NCI-H2029 (cell line): ENCODE results near the gene ATP6V1F.

ENCODE experiments used
- DNase-seq: peaks from one replicate; lab custom pipeline; 2025; lab: John Stamatoyannopoulos, UW

Gene ATP6V1F

DNA sequence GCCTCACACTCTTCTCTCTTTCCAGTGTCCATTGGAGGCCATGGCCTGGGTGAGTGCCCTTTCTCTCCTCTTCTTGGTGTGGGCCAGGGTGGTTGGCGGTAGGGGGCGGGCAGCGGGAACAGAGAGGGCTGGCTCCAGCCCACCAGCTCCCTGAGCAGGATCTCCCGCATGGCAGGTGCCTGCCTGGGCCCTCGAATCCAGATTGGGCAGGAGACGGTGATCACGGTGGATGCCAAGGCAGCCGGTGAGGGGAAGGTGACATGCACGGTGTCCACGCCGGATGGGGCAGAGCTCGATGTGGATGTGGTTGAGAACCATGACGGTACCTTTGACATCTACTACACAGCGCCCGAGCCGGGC is 13.5 kb upstream of the ATP6V1F start:
- no peak for DNase-seq

DNA sequence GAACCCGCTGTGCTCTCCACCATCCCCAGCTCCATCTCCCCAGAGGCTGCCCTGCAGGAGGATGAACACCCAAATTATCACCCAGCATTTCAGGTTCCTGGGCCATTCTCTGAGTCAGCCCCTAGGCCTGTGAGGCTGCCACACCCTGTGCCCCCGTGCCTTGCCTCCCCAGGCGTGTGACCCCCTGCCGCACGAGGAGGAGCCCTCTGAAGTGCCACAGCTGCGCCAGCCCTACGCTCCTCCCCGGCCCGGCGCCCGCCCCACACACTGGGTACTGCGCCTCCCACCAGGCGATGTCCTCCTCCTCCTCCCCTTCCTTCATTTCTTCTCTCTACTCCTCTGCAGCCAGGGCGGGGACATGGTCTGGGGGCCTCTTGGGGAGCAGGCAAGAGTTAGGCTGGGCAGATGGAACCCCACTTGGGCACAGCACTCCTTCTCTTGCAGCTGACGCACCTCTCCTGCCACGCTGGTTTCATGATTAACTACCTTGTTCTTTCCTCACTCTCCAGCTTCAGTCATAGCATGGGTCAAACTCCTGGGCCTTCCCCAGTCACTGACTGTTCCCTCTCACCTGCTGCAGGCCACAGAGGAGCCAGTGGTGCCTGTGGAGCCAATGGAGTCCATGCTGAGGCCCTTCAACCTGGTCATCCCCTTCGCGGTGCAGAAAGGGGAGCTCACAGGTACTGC is 12.7 kb upstream of the ATP6V1F start:
- no peak for DNase-seq

DNA sequence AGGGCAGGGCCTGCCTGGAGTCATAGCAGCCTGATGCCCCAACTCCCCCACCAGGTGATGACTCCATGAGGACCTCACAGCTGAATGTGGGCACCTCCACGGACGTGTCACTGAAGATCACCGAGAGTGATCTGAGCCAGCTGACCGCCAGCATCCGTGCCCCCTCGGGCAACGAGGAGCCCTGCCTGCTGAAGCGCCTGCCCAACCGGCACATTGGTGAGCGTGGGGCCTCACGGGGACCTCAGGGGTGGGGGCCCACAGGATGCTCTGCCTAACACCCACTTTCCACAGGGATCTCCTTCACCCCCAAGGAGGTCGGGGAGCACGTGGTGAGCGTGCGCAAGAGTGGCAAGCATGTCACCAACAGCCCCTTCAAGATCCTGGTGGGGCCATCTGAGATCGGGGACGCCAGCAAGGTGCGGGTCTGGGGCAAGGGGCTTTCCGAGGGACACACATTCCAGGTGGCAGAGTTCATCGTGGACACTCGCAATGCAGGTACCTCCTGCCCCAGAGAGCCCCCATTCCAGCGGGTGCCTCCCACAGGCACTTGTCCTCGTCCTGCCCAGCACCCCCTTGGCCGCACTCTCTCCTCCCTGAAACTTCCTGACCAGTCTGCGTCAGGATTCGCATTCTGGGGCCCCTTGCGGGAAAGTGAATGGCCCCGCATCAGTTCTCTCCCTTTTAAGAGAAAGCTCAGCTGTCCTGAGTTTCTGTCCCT is 10.0 kb upstream of the ATP6V1F start:
- DNase-seq: no peak

DNA sequence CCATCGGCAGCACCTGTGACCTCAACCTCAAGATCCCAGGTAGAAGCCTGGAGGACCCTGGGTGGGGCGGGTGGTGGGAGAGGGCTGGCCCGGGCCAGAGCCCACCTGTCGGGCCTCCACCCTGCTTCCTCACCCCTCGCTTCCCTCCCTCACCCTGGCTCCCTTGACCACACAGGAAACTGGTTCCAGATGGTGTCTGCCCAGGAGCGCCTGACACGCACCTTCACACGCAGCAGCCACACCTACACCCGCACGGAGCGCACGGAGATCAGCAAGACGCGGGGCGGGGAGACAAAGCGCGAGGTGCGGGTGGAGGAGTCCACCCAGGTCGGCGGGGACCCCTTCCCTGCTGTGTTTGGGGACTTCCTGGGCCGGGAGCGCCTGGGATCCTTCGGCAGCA is 8.9 kb upstream of the ATP6V1F start:
- no peak for DNase-seq

DNA sequence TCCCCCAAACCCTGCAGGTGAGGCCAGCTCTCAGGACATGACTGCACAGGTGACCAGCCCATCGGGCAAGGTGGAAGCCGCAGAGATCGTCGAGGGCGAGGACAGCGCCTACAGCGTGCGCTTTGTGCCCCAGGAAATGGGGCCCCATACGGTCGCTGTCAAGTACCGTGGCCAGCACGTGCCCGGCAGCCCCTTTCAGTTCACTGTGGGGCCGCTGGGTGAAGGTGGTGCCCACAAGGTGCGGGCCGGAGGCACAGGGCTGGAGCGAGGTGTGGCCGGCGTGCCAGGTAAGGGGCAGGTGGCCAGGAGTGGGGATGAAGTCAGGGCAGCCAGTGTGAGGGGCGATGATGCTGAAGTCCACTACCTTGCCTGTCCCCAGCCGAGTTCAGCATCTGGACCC is 8.3 kb upstream of the ATP6V1F start:
- no peak for DNase-seq

DNA sequence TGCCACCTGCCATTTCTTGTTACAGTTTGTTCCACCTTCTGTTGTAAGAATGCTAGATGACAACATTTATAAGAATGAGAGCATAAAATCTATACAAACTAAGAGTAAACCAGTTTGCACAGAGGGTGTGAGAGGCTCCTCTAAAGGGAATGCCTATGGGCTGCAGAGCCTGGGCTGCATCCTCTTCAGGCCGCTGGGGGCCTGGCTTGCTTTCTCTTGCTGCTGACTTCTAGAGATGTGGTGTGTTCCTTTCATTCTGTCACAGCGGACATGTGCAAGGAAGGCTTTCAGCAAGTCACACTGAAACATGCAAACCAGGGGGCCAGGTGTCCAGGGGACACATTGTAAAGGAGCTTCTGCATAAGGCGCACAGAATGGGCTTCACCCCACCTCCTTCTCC is 7.1 kb upstream of the ATP6V1F start:
- DNase-seq: no peak

DNA sequence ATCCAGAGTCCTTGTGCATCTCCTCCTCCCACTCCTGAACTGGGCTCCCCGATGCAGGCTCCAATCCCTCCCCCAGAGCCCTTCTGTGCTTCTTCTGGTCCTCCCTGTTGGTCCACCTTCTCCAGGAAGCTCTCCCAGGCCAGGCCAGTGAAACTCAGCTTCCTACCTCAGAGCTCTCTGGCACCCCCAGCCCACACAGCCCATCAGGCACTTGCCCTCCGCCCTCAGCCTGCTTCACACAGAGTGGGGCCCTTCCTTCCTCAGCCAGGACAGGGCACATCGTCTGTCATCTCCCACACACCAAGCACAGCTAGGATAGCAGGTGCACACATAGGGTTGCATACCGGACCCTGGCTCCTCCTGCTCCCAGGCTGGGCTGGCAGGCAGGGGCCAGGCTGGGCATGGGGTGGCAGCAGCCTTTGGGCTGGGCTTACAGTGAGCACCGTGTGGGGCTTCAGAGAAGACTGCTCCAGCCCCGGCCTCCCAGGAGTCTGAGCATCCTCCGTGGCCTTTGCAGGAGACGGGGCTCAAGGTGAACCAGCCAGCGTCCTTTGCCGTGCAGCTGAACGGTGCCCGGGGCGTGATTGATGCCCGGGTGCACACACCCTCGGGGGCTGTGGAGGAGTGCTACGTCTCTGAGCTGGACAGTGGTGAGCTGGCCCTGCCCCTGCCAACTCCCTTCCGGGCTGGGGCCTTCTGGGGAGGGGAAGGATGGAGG is 6.5 kb upstream of the ATP6V1F start:
- DNase-seq: no peak

DNA sequence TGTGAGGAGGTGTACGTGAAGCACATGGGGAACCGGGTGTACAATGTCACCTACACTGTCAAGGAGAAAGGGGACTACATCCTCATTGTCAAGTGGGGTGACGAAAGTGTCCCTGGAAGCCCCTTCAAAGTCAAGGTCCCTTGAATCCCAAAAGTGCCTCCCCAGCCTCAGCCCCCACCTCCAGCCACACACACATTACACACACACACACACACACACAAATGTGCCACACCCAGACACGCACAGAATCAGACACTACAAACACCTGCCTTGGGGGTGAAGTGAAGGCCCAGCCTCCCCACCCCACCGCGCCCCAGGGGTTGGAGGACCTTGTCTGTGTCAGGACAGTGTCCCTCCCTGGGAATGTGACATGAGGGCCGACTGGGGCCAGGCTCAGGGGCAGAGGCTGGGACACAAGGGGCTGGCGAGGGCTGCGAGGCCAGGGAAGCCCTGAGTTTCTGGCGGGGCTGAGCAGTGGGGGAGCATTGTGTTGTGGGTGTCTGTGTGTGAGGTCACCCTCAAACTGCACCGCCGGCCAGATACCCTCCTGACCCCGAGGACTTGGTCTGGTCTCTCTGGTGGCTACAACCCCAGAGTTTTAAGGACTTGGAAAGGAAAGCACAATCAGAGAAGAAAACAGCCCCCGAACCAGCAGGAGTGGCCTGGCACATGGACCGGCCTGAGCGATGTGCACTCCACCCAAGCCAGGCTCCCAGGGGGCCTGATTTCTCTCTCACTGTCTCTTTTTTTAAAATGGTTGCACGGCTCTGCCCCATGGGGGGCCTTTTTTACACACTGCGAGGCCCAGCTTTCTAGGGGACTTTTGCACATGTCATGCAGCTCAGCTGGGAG is 4.0 kb upstream of the ATP6V1F start:
- DNase-seq: no peak

DNA sequence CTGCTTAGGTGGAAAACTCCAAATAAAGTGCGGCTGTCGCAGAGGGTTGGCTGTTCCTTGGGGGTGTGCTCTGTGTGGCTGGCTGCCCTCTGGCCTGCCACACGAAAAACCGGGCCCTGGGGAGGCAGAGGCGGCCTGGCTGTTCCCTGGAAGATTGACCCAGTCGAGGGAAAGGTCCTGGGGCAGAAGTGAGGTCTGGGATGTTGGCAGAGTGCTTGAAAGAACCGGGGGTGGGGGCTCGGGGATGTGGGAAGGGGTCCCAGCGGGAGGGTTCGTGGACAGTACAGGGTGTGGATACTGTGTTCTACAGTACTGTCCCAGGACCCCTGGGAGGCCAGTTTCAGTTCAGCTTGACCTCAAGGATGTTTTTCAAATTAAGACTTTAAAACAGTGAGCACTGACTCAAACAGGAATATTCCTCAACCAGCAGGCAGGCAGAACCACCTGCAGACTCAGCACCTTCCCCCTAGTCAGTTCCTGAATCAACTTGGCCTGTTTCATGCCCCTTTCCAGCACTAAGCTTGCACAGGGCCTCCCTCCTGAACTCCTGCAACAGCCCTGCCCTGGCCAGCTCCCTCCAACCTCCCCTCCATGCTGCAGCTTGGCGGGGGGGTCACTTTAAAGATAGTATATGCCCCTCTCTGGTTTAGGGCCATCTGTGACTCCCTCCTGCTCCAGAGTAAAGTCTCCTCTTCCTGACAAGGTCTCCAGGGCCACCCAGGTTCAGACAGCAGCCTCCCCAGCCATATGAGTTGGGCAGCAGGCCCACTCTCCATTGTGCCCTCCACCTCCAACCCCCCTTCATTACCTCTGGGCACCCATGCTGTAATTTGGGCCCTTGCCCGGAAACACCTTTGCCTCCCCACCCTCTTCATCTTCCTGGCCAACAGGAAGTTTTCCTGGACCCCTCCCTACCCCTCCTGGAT is 3.2 kb upstream of the ATP6V1F start:
- DNase-seq: no peak

DNA sequence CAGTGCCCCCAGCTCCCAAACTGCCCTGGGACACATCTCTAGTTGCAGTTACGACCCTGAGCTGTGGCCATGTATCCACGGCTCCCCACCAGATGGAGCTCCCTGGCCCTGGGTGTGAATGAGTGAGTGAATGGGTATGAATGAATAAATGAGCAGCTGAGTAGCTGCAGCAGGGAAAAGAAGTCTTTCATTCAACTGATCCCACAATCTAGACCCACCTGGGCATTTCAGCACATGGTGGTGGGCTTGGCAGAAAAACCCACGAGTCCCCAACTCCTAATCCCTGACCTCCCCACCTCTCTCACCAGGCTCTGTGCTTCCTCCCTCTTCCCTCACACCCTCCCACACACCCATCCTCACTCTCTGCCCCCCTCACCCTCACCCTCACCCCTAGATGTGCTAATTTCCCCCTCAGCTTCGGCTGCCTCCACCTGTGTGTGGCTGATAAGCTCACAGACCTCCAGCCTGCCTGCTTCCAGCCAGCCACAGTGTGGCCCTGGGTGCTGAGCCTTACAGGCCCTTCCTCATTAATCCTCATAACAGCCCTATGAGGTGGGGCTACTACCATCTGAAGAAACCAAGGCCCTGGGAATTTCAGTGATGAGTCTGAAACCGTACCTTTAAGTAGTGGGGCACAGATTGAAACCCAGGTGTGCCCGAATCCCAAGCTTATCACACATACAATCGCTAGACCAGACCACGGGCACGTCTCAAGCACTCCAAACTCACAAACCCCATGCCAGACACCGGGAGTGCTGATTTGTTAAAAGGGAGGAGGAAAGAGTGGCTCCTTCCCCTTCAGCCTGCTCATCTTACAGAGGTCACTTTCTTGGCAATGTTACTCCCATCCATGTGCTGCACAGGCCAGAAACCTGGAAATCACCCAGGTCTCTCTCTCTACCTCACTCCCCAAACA is 2.2 kb upstream of the ATP6V1F start:
- DNase-seq: no peak

DNA sequence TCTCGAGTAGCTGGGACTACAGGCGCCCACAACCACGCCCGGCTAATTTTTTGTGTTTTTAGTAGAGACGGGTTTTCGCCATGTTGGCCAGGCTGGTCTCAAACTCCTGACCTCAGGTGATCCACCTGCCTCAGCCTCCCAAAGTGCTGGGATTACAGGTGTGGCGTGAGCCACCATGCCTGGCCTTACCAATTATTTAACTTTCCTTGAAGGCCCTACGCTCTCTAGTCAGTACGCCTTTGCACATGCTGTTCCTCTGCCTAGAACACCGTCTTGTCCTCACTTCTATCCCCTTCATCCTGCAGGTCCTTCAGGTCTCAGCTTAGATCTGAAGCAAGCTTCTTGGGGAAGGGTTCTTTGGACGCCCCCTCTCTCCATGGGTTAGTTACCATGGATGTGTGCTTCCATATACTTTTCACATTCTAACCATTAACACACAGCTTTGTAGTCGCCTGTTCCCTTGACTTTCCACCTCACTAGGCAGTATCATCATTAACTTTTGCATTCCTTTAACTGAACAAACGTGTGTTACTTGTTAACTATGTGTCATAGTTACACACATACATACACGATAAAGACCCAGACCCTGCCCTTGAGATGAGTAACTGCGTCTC is 592 bp upstream of the ATP6V1F start:
- no peak for DNase-seq

DNA sequence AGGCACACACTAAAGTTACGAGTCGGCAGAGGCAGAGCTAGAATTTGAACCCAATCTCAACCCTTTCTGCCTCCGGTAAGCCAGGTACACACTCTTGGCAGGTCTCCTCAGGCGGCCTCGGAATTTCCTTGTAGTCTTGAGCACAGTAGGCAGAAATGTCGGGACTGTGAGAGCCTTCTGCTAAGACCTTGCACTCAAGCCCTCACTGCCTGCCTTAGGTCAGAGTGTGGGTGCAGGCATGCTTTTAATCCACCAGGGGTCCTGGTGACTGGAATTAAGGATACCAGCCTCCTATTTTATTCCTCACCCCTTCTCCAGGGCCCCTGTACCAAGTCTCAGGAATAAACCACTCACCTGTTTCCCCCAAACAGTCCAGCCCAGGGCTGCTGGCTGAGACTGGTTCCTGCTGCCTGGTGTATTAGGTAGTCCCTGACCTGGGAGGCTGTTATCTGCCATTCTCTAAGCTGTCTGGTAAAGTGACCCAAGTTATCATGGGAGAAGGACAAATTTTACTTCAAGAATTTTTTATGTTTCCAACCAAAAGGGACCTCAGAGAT is 855 bp downstream of the ATP6V1F start:
- DNase-seq: peak; percentile 23

DNA sequence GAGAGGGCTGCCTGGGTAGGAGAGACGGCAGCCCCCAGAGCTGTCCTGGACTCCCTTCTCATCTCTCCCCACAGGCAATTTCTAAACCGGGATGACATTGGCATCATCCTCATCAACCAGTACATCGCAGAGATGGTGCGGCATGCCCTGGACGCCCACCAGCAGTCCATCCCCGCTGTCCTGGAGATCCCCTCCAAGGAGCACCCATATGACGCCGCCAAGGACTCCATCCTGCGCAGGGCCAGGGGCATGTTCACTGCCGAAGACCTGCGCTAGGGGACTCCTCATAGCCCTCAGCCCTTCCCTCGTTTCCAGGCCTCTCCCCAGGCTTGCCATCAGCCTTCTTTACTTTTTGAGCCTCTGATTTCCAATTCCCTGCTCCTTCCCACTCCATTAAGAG is 2.6 kb downstream of the ATP6V1F start:
- DNase-seq: no peak

DNA sequence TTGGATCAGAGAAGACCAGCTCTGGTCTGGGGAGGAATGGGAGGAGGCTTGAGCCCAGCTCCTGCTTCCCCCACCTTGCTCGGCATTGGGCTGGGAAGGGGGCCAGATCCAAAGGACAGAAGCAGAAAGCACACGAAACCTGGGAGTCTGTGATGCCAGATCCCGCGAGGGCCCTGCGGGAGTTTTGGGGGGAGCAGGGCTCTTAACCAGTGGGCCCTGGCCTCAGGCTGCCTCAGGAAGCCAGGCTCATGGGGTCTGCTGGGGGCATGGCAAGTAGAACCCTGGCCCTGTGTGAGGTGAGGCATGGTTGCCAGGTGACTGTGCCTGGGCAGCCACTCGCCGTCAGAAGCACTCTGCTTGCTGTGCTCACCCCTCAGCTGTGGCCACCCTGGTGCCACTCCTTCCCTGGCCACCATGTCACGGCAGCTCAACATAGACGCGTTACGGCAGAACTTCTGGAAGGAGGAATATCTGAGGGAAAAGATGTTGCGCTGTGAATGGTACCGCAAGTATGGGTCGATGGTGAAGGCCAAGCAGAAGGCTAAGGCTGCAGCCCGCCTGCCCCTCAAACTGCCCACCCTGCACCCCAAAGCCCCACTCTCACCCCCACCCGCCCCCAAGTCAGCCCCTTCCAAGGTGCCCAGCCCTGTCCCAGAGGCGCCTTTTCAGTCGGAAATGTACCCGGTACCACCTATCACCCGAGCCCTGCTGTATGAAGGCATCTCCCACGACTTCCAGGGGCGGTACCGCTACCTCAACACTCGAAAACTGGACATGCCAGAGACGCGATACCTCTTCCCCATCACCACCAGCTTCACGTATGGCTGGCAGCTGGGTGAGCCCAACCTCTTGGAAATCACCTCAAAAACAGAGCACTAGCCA is 3.6 kb downstream of the ATP6V1F start:
- DNase-seq: no peak

DNA sequence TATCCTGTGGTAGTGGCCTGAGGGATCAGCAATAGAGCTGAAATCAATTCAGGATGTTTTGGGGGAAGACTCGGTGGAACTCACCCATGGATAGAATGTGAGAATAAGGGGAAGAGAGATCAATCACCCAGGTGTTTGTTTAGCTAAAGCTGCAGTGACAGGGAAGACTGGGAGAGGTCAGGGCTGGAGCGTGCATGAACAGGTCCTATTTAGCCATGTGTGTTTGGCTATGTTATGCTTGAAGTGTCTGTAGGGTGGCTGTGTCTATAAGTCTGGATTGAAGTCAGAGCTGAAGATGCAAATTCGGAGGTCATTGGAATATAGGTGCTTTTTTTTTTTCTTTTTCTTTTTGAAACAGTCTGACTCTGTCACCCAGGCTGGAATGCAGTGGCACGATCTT is 4.6 kb downstream of the ATP6V1F start:
- DNase-seq: no peak

DNA sequence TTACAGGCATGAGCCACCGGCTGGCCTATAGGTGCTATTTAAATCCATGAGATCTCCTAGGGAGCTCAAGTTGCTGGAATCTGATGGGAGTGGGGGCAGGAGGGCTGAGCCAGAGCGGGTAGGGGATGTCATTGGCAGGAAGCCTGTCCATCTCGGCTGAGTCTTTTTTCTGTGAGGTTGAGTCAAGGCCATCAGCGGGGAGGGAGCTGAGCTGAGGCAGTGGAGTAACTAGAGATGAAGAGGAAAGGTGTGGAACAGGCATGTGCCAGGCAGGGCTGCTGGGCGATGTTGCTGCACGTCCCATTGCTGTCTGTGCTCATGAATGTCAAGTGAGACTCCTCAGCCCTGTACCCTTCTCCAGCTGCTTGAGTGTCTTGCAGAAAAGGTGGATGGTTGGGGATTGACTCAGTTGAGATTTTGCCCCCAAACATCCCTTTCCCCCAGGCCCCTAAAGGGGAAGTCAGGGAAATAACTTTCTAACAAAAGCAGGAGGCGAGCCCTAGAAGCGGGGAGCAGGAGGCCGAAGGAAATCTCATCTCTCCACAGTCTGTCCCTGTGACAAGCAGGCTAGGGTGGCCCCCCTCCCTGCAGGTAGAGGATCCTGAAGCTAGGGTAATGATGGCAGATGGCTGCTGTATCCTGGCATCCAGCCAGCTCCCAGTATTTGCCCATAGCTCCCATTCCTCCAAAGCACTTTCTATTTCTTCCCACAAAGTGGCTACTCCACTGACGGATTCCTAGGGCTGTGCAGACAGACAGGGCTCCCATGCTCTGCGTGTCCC is 5.4 kb downstream of the ATP6V1F start:
- DNase-seq: peak; percentile 63

DNA sequence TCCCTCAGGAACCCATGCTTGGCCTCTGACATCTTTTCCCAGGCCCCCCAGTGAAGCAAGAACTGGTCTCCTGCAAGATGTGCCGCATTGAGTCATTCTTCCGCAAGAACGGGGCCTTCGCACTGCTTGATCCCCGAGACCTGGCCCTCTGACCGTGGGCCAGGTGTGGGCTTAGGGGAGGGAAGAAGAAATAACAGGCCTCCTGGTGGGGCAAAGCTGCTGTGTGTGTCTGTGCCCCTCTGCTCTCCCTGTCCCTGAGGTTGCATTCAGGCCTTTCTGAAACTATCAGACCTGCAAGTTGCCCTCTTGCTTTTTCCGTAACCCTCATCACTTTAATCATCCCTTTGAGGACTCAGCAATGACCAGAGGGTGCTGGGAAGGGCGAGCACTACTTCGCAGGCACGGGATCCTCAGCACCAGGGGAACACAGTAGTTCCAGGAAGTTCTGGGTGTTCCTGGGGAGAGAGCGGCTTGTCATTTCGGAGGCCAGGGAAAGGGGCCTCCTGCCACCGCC is 6.0 kb downstream of the ATP6V1F start:
- DNase-seq: no peak
